GM10248 (cell line): ENCODE measurements around the gene EYA3.

ENCODE experiments used
- CTCF ChIA-PET: fragments of 300-600 bp; sonication (Branson Sonifier 250); formaldehyde crosslinking; extraction: SDS; loops from one replicate; lab custom pipeline; 2021; ENCODE audit warnings: antibody characterized with exemption; lab: Yijun Ruan, JAX
- POLR2A ChIA-PET: fragments of 350-650 bp; sonication (Branson Sonifier 250); formaldehyde crosslinking; extraction: SDS; loops from one replicate; lab custom pipeline; 2020; ENCODE audit warnings: antibody characterized with exemption; lab: Yijun Ruan, JAX
- DNase-seq: peaks from one replicate; pipeline ENCODE4 v3.0.0; 2012; ENCODE audit errors: extremely low spot score
- CTCF ChIP-seq: IDR thresholded peaks from 2 replicates; pipeline ENCODE4 v1.5.1; 2012; ENCODE audit warnings: mild to moderate bottlenecking, low read depth; ENCODE audit errors: extremely low read depth, missing control alignments, control extremely low read depth

EYA3 gene

GRCh38 chr1:28067523-28068090 is 20.8 kb downstream of the EYA3 start:
- TF ChIP-seq CTCF: no peak
- no peak for DNase-seq
- ChIA-PET POLR2A (no interaction called here), CTCF (interaction anchor here (0.9 to 1.8 kb wide), 9 partner anchors 8 to 141 kb away, joined by 3 to 6 read pairs (median 4); no protein-coding TSS in a partner anchor)

- no peak for DNase-seq
- ChIA-PET CTCF (interaction anchor here (0.9 to 1.8 kb wide), 9 partner anchors 7 to 142 kb away, joined by 3 to 6 read pairs (median 4); no protein-coding TSS in a partner anchor), POLR2A (no interaction called here)
- TF ChIP-seq CTCF: no peak
Measured at GRCh38 chr1:28066393-28067154, 21.8 kb downstream of the EYA3 start.

- CTCF ChIA-PET: no interaction called here
- no peak for DNase-seq
- POLR2A ChIA-PET: no interaction called here
- no peak for TF ChIP-seq CTCF
Measured at GRCh38 chr1:28064064-28064463, 24.3 kb downstream of the EYA3 start.

- no peak for DNase-seq
Measured at GRCh38 chr1:28062806-28063205, 25.6 kb downstream of the EYA3 start.

GRCh38 chr1:28058971-28059878 is 29.2 kb downstream of the EYA3 start:
- TF ChIP-seq CTCF: no peak
- ChIA-PET CTCF (interaction anchor here (0.7 to 1.3 kb wide), 5 partner anchors 8 to 32 kb away, joined by 3 to 8 read pairs (median 5); no protein-coding TSS in a partner anchor), POLR2A (interaction anchor here (0.5 to 1.4 kb wide), 2 partner anchors 13 to 19 kb away, joined by 3 to 4 read pairs; no protein-coding TSS in a partner anchor)
- DNase-seq: no peak

More at GRCh38 chr1:28062806-28063205, 25.6 kb downstream of the EYA3 start:
- POLR2A ChIA-PET: no interaction called here
- no peak for TF ChIP-seq CTCF
- CTCF ChIA-PET: no interaction called here

- no peak for DNase-seq
- no peak for TF ChIP-seq CTCF
- CTCF ChIA-PET: interaction anchor here (0.7 to 2.3 kb wide), 3 partner anchors 9 to 30 kb away, joined by 3 to 8 read pairs (median 6); partner anchors contain the start of gene EYA3
- POLR2A ChIA-PET: interaction anchor here (1.4 kb wide), 1 partner anchor 20 kb away, joined by 3 read pairs; no protein-coding TSS in a partner anchor
Measured at GRCh38 chr1:28058168-28058567, 30.2 kb downstream of the EYA3 start.
